GM12874 (cell line): ENCODE results near the gene PGAM5.

Experiments
- CTCF ChIP-seq: IDR thresholded peaks from 2 replicates; pipeline ENCODE4 v1.5.1; 2011; ENCODE audit warnings: low read depth, mild to moderate bottlenecking, control low read depth, low read length, moderate library complexity; ENCODE audit not compliant: insufficient read depth

Gene PGAM5

GRCh38 chr12:132743831-132744230 lies 33.2 kb downstream of the PGAM5 start:
- no peak for TF ChIP-seq CTCF

GRCh38 chr12:132746613-132747012 lies 36.0 kb downstream of the PGAM5 start:
- no peak for TF ChIP-seq CTCF

GRCh38 chr12:132747395-132747794 lies 36.8 kb downstream of the PGAM5 start:
- no peak for TF ChIP-seq CTCF

GRCh38 chr12:132747896-132748295 lies 37.3 kb downstream of the PGAM5 start:
- TF ChIP-seq CTCF, result no peak

- TF ChIP-seq CTCF, result no peak
These were observed 37.7 kb downstream of the PGAM5 start for GRCh38 chr12:132748319-132748718.

- no peak for TF ChIP-seq CTCF
These were observed 43.7 kb downstream of the PGAM5 start for GRCh38 chr12:132754160-132754932.

- TF ChIP-seq CTCF, result no peak
These were observed 48.7 kb downstream of the PGAM5 start for GRCh38 chr12:132759359-132759758.
